HG02642 (cell line): ENCODE measurements around the gene SLC7A4.
"Not testable (repeated sequence)": the region's sequence is repeated elsewhere in the genome, so short reads cannot be mapped to it uniquely, and the experiment has no call there.

Source experiments
- ATAC-seq: cut with Tn5 transposase; IDR thresholded peaks from one replicate; pipeline ENCODE4 v1.9.1; 2021; ENCODE audit warnings: mild to moderate bottlenecking; ENCODE audit not compliant: unreplicated experiment, poor library complexity

The SLC7A4 gene

DNA sequence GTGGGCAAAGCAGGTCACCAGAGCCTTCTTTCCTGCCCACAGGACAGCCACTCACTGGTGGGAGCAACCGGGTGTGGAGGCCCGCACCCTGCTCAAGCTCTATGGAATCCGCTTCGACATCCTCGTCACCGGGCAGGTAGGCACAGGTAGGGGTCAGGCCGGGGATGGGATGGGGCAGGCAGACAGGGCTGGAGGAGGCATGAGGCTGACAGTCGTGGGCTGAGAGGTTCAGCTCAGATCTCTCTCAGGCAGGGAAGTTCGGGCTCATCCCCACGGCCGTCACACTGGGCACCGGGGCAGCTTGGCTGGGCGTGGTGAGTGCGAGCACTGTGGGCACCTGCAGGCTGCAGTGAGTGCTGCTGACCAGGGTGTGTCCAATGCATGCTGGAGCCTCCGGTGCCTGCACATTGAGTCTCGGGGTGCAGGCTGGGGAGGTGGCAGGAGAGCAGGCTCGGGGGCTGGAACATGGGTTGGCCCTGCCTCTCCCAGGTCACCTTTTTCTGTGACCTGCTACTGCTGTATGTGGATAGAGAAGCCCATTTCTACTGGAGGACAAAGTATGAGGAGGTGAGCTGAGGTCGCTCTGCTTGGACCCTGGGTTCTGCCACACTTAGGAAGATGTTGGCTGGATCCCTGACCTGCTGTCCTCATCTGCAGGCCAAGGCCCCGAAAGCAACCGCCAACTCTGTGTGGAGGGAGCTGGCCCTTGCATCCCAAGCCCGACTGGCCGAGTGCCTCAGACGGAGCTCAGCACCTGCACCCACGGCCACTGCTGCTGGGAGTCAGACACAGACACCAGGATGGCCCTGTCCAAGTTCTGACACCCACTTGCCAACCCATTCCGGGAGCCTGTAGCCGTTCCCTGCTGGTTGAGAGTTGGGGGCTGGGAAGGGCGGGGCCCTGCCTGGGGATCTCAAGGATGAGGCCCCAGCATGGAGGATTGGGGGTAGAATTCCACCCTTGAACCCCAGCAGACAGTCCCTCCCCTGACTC is 6.3 kb downstream of the SLC7A4 start:
- no peak for ATAC-seq

DNA sequence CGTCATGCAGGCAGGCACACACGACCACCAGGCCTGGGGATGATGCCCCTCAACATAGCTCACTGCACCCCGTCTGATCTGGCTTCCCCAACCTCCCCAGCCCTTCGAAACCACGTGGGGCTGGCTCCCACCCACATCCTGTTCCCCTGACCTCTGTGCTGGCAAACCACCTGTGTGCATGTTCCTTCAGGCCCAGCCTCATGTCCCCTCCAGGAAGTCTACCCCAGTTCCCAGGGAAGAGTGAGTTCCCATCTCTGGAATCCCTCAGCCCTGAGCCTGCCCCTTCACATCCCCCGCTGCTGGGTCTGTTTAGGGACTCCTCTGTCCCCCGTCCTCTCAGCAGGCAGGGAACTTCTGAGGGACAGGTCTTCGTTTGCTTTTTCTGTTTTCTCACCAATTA is 7.1 kb downstream of the SLC7A4 start:
- no peak for ATAC-seq

DNA sequence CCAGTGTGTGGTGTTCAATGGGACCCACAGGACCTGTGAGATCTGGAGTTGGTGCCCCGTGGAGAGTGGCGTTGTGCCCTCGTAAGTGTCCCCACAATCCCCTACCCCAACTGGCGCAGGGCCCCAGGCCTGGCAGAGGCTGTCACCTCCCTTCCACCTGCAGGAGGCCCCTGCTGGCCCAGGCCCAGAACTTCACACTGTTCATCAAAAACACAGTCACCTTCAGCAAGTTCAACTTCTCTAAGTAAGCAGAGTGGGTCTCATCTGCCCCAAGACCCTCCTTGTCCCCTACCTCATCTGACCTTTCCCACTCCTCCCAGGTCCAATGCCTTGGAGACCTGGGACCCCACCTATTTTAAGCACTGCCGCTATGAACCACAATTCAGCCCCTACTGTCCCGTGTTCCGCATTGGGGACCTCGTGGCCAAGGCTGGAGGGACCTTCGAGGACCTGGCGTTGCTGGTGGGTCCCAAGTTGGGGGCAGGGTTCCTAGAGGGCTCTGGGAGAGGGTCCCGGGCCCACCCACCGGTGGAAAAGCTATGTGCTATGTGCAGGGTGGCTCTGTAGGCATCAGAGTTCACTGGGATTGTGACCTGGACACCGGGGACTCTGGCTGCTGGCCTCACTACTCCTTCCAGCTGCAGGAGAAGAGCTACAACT is 9.3 kb downstream of the SLC7A4 start:
- no peak for ATAC-seq

DNA sequence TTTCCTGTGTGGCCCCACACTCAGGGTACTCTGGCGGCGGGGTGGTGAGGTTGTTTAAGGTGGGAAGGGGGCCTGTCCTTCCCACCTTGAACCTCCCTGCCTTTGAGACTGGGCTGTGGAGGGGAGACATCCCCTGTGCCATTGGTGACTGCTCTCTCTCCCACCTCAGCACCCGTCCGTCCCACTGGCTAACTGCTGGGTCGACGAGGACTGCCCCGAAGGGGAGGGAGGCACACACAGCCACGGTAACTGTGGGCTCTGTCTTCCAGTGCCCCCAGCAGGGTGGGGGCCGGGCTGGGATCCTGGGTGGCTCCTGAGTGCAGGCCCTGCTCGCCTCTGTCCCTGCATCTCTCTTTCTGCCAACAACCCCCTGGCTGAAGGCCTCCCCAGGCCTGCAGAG is 9.9 kb downstream of the SLC7A4 start:
- no peak for ATAC-seq

DNA sequence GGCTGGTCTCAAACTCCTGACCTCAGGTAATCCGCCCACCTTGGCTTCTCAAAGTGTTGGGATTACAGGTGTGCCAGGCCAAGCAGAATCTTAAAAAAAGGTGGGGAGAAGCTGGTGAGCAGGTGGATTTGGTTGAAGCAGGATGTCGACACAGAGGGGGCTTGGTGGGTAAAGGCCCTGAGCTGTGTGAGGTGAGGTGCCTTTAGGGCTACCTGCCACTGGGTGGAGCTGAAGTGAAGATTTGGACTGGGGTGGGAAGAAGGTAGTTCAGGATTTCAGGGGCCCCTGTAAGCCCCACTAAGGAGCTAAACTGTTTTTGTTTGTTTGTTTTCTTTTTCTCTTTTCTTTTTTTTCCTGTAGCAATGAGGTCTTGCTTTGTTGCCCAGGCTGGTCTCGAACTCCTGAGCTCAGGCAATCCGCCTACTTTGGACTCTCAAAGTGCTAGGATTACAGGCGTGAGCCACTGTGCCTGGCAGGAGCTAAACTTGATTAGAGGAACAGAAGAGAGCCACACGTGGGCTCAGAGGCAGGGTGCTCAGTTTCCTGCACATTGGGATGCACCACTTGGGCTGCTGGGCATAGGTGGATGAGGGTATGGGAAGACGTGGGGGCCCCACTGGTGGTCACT is 11.4 kb downstream of the SLC7A4 start:
- ATAC-seq: no peak

DNA sequence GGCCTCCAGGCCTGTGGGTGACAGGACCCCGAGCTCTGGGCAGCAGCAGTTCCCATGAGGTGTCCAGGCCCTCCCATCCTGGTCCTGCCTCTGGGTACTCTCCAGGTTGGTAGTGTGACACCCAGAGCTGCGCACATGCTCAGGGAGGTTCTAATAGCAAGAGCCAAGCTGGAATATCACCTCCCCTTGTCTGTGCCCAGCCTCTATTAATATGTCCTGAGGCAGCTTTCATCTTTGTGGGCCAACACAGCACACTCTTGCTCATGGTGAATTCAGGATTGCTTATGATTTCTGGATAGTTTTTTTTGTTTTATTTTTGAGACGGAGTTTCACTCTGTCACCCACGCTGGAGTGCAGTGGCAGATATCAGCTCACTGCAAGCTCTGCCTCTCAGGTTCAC is 14.0 kb downstream of the SLC7A4 start:
- ATAC-seq: no peak

DNA sequence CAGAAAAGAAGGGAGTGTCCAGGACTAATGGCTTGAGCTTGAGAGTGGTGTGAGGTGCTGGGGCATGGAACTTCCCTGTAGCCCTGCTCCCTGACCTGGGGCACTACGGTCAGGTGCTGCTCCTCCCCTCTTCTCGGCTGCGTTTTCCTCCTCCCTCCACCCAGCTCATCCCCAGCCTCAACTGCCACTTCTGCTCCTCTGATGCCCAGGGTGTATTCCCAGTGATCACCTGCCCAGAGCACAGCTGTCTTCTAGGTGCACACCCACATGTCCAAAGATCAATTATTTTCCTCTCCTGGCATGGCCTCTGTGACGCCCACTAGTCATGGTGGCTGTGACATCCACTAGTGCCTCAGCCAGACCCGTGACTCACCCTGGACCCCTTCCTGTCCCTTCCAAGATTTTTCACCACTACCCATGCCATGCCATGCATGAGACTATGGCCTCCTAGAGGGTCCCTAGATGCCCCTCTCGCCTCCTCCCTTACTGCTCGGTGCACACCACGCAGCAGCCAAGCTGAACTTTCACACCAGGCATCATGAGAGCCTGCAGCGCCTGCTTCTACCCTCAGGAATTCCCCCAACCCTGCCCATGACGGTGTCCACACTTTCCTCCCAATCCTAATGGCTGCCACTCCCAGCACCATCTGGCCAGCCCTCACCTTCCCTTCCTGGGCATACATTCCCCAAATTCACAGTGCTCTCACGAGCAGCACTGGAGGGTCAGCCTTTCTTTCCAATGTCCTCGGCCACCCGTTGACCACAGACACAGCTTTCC is 15.5 kb downstream of the SLC7A4 start:
- ATAC-seq: no peak

DNA sequence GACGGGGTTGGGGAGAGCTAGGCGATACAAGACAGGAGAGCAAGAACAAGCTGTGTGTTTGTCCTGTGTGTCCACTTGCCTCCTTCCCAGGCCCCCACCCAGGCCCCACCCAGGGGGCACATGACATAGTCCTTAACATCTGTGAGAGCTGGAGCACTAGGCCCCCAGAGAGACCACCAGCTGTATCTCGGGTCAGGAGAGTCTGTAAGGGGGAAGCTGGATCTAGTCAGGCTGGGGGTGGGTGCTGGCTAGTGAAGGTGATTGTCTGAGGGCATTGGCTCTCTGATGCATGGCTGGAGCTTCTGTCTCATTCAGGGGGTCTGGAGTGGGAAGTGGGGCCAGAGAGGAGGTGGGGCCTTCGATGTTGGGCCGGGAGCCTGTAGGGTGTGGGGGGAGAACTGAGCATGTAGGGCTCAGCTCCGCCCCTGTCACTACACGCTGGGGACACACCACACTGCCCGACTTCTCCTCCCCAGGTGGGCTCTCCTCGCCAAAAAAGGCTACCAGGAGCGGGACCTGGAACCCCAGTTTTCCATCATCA is 16.8 kb downstream of the SLC7A4 start:
- no peak for ATAC-seq

DNA sequence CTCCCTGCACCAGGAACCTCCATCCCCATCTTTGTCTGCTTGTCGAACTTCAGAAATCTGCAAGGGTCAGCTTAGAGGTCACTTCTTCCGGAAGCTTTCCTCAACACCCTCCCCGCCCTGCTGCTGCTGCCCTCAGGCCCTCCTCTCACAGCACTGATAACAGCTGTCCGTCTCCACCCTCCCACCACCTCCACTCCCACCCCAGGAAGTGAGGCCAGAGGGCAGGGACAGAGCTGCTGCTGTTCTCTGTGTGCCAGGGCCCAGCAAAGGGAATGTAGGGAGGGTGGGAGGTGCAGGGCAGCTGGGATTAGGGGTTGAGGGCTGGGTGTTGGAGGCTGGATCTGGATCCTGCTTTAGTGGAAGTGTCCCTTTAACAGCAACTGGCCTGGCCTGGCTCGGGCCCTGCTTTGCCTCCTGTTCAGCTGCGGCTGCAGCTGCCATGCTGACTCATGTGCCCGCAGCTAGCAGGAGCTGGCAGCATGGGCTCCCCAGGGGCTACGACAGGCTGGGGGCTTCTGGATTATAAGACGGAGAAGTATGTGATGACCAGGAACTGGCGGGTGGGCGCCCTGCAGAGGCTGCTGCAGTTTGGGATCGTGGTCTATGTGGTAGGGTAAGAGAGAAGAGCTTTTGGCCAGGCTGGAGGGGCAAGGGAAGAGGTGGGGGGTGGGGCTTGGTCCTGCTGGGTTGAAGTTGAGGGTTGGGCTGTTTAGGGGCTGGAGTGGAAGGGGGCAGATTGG is 17.5 kb downstream of the SLC7A4 start, which contains the start of gene P2RX6:
TSS of gene P2RX6 (plus strand) at position 440 of the 740 bp plus-strand sequence. CDS start at position 450, 10 bp downstream.
- ATAC-seq: no peak

DNA sequence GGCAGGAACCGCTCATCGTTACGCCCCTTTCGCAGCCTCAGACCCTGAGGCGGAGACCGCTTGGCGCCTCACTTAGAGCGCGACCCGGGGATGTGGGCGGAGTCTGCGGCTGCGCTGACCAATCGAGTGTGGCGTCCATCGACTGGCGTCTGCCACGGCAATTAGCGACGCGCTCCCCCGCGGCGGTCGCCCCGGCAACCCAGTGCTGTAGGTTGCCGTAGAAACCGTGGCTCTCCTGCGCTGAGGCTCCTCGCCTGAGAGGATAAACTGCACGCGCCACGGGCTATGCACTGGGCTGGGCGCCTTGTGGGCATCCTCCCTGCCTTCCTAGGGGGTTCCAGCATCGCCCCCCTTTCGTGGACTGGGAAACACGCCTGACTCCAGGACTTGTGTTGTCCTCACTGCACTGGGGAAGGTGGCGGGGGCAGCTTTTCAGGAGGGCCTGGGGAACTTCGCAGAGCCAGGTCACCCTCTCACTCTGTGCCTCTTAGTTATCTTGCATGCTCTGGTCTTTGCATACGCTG is 18.1 kb downstream of the SLC7A4 start:
- ATAC-seq: peak; percentile 81

DNA sequence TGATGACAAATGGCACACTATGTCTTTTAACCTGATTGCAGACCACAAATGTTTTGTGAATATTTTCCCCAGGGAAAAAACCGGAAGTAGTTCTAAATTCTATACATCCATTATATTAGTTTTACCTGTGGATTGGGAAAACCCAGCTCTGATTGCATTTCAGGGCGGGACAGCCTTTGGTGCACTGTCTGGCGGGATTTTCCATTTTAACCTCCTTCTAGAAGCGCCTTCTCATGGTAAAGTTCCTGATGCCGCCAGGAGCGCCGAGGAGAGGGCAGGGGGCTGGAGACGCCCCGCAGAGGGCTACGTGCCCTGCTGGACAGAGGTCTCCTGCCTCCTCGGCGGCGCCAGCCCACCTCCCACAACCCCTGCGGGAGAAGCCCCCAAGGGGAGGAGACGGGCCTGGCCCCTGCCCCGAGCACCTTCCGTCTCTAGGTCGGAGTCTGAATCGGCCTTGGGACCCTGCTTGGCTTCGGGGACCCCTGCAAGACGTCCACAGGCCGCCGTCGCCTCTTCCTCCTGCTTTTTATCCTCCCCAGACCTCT is 18.6 kb downstream of the SLC7A4 start:
- ATAC-seq: peak; percentile 18

DNA sequence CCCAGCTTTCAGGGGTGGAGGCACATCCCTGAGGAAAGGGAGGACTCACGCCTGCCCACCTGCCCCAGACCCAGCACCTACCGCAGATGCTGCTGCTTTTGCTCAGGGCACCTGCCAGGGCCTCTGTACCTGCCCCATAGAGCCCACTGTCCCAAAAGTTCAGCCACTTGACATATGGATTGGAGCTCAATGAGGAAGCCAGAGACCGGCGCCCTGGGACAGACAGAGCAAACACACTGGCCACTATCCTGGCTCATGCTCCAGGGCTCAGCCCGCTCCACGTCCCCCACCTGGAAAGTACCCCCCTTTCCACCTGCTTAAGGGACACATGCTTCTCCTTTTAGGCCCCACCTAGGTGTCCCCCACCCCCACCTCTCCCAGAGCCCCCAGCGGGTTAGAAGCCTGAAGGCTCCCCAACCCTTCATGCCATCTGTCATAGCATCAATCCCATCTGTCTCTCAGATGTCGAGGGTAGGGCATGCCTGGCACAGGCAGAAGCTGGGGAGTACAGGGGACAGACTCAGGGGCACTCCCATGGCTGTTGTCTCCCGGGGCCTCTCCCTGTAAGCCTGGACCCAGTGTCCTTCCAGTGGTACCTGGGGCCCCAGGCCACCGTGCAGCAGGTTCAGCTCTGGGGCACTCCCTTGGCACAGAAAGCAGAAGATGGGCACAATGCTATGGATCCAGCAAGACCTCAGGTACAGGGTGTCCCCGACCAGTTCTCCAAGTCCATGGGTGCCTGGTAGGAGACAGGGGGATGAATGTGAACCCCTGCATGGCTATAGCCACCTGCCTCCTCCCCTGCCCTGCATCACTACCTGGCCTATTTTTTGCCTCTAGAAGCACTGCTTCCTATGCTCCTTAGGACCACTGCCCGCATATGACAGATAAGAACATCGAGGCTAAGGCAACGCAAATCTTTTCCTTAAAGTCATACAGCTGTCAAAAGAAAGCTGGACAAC is 19.6 kb downstream of the SLC7A4 start:
- no peak for ATAC-seq

DNA sequence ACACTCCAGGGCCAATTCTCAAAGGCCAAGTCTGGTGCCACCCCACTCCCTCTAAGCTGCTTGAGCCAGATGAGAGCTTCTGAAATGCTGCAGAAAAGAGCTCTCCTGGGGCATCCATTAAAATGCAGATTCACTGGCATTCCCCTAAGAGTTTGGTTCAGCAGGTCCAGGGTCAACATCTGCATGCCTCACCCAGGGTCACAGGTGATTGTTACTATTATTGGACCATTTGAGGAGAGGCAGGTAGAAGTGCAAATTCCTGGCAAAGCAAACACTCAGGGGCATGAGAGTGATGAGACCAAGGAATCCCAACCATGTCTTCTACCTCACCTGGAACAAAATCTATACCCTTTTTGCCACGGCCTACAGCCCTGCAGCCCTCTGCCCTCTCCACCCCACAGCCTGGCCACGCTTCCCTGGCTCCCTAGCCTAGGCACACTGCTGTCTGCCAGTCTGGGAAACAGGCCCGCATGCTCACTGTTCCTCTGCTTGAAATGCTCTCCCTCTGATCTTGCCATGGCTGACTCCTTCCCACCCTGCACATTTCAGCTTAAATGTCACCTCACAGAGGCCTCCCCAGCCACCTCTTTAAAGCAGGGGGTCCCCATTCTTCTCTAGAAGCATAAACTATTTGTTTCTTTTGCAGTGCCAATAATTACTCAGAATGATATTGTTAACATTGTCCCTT is 21.8 kb downstream of the SLC7A4 start:
- ATAC-seq: no peak

DNA sequence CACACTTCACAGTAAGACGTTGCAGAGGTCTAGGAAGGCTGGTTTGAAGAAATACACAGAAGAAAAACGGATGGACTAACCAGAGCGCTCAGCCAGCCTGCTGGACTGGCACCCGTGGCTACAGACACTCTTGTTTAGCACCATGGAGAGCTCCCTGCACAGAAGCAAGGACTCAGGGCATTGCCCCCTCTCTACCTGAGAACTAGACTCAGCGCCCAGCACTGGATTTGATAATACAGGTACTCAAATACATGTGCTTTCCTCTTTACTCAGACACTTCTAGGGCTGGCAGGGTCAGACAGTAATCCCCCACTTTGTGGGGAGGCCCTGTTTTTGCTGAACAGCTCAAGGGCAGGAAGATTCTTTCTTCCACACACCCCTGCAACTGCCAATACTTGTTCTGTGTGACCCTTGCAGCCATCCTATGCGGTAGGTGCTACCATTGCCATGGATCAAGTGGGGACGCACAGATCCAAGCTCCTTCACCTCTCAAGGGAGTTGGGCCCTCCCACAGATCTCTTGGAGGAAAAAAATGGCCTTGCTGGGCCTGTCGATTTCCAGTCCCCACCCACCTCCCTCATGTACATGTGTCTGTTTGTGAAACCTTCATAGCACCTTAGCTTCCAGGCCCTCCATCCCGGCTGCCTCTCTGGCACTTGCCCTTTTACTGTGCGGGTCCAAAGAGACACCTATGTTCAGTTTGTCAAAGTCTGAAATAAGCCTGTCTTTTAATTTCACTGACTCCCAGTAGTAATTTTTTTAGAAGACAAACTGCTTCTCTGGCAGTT is 22.5 kb downstream of the SLC7A4 start:
- ATAC-seq: no peak

DNA sequence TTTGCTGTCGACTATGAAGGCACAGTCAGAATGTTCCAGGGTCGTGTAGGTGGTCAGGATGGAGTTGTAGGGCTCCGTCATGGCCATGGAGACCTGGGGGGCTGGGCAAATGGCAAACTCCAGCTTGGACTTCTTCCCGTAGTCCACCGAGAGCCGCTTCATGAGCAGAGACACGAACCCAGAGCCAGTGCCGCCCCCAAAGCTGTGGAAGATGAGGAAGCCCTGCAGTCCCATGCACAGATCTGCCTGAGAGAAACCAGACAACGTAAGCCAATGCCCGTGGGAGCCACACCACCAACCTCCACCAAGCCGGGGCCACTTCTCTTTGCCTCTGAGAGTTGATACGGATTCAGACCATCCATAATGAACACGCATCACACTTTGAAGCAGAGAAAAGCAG is 23.2 kb downstream of the SLC7A4 start:
- not testable (repeated sequence) for ATAC-seq

DNA sequence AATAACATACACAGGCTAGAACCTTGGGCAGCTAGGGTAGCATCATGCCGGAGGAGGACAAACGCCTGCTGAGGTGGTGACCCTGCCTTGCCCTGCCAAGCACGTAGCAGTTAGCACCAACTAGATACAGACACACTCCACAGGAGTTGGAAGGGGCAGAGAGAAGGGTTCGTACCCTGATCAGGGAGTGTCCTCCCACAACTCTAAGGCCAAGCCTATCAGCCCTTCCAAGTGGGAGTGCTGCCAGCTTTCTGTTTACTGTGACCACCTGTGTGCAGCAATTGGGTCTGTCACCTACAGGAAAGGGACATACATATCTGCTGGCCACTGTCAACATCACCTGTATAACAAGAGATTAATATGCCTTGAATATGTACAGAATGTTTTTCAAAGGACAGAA is 28.6 kb downstream of the SLC7A4 start:
- ATAC-seq: no peak
